ENCODE measurements around the gene UBXN6. TPM values are rescaled to one million over a fixed set of nuclear protein-coding genes. Genes with fewer than 3 reads are reported as not detected.

UBXN6 gene
- total RNA-seq, 1 experiment from 2014 or later: 76.5 TPM

DNA sequence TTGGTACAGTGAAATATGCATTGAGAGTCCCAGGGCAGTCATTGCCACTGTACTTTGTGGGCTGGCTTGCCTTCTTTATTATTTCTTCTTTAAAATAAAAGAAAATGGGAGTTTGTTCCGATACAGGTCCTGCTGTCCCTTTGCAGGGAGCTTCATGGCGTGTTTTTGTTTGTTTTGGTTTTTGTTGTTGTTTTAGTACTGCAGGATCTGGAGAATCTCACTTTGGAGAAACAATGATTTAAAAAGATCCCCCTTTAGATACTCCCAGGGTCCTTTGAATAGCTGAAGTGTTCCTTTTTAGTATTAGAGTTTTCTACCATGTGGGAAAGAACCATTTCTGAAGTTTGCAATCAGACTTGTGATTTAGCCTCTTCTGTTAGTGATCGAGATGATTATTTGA is 44.0 kb downstream of the UBXN6 start:
- Histone ChIP-seq H3K36me3 (ENCODE audit: control insufficient read depth in 1 of 2, insufficient read depth in 2 of 2, low read length in 2 of 2) (peaks cover 12 to 59% of the 10 kb centered on the region in 2 experiments), H3K79me2 (ENCODE audit: insufficient read depth, low read length) (peaks cover 97% of the 10 kb centered on the region)
- POLR2A ChIA-PET: no interaction called here

More for the DNA sequence above, 44.0 kb downstream of the UBXN6 start:
- no TSS peak for BruUV-seq (replicated peaks)
- Histone ChIP-seq H3K4me1 (ENCODE audit: control insufficient read depth in 1 of 2, insufficient read depth in 2 of 2, low read length in 2 of 2) (peaks cover 0 to 12% of the 10 kb centered on the region in 2 experiments; a peak in 2 of 4 replicates), H4K20me1 (ENCODE audit: insufficient read depth) (peaks cover 14% of the 10 kb centered on the region; the same call in 1 of the 2 replicates), H3K4me3 (replicated peaks in 1 of 2; ENCODE audit: low read depth in 1 of 2, low read length in 2 of 2) (no peak overlapping the region), H3K9ac (ENCODE audit: low read length) (no peak overlapping the region), H3K9me3 (ENCODE audit: control insufficient read depth in 1 of 2, insufficient read depth in 1 of 2, low read depth in 1 of 2, low read length in 2 of 2) (no peaks in the 10 kb centered on the region), H3K4me2 (ENCODE audit: low read length) (no peak overlapping the region), H2AFZ (ENCODE audit: low read depth, low read length, poor library complexity, severe bottlenecking) (no peak overlapping the region), H3K27ac (ENCODE audit: low read depth, low read length) (no peak overlapping the region), H3K9me2 (ENCODE audit: insufficient read depth) (no peaks in the 10 kb centered on the region), H3K27me3 (ENCODE audit: insufficient read depth, low read length) (no peaks in the 10 kb centered on the region)
- ATAC-seq (no peak), DNase-seq (ENCODE audit: low read depth, low spot score) (no peak)
- intact Hi-C loops (cut with micrococcal nuclease): no loop called here
- CTCF ChIA-PET: interaction anchor here (1.4 kb wide), 1 partner anchor 13 kb away, joined by 5 read pairs; the partner anchor contains the start of gene SH3GL1
- TF ChIP-seq CEBPB (IDR thresholded peaks at IDR 0.05; ENCODE audit: low read depth) (no peak), POLR2A (IDR thresholded peaks at IDR 0.05; ENCODE audit: borderline replicate concordance, extremely low read depth, insufficient read depth, insufficient read length) (no peak), POLR2AphosphoS5 (IDR thresholded peaks at IDR 0.05; ENCODE audit: low read depth, low read length) (no peak), EZH2 (IDR thresholded peaks at IDR 0.05) (no peak), ZNF274 (IDR thresholded peaks at IDR 0.05; ENCODE audit: low read depth, low read length) (no peak), EGR1 (IDR thresholded peaks at IDR 0.05; ENCODE audit: low read depth) (no peak), CBX3 (IDR thresholded peaks at IDR 0.05; ENCODE audit: low read depth) (no peak)
- TF ChIP-seq, protein P1, sequence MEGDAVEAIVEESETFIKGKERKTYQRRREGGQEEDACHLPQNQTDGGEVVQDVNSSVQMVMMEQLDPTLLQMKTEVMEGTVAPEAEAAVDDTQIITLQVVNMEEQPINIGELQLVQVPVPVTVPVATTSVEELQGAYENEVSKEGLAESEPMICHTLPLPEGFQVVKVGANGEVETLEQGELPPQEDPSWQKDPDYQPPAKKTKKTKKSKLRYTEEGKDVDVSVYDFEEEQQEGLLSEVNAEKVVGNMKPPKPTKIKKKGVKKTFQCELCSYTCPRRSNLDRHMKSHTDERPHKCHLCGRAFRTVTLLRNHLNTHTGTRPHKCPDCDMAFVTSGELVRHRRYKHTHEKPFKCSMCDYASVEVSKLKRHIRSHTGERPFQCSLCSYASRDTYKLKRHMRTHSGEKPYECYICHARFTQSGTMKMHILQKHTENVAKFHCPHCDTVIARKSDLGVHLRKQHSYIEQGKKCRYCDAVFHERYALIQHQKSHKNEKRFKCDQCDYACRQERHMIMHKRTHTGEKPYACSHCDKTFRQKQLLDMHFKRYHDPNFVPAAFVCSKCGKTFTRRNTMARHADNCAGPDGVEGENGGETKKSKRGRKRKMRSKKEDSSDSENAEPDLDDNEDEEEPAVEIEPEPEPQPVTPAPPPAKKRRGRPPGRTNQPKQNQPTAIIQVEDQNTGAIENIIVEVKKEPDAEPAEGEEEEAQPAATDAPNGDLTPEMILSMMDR (IDR thresholded peaks at IDR 0.05 in 2 of 3, conservative IDR thresholded peaks at IDR 0.05 in 1 of 3; ENCODE audit: borderline replicate concordance in 1 of 3, insufficient read depth in 1 of 3, low read depth in 2 of 3, low read length in 2 of 3): no peak
- TF ChIP-seq, protein P2, sequence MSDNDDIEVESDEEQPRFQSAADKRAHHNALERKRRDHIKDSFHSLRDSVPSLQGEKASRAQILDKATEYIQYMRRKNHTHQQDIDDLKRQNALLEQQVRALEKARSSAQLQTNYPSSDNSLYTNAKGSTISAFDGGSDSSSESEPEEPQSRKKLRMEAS (IDR thresholded peaks at IDR 0.05): no peak
- TF ChIP-seq, protein P3, sequence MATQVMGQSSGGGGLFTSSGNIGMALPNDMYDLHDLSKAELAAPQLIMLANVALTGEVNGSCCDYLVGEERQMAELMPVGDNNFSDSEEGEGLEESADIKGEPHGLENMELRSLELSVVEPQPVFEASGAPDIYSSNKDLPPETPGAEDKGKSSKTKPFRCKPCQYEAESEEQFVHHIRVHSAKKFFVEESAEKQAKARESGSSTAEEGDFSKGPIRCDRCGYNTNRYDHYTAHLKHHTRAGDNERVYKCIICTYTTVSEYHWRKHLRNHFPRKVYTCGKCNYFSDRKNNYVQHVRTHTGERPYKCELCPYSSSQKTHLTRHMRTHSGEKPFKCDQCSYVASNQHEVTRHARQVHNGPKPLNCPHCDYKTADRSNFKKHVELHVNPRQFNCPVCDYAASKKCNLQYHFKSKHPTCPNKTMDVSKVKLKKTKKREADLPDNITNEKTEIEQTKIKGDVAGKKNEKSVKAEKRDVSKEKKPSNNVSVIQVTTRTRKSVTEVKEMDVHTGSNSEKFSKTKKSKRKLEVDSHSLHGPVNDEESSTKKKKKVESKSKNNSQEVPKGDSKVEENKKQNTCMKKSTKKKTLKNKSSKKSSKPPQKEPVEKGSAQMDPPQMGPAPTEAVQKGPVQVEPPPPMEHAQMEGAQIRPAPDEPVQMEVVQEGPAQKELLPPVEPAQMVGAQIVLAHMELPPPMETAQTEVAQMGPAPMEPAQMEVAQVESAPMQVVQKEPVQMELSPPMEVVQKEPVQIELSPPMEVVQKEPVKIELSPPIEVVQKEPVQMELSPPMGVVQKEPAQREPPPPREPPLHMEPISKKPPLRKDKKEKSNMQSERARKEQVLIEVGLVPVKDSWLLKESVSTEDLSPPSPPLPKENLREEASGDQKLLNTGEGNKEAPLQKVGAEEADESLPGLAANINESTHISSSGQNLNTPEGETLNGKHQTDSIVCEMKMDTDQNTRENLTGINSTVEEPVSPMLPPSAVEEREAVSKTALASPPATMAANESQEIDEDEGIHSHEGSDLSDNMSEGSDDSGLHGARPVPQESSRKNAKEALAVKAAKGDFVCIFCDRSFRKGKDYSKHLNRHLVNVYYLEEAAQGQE (IDR thresholded peaks at IDR 0.05; ENCODE audit: low read depth): no peak
- TF ChIP-seq, protein P4, sequence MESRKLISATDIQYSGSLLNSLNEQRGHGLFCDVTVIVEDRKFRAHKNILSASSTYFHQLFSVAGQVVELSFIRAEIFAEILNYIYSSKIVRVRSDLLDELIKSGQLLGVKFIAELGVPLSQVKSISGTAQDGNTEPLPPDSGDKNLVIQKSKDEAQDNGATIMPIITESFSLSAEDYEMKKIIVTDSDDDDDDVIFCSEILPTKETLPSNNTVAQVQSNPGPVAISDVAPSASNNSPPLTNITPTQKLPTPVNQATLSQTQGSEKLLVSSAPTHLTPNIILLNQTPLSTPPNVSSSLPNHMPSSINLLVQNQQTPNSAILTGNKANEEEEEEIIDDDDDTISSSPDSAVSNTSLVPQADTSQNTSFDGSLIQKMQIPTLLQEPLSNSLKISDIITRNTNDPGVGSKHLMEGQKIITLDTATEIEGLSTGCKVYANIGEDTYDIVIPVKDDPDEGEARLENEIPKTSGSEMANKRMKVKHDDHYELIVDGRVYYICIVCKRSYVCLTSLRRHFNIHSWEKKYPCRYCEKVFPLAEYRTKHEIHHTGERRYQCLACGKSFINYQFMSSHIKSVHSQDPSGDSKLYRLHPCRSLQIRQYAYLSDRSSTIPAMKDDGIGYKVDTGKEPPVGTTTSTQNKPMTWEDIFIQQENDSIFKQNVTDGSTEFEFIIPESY (IDR thresholded peaks at IDR 0.05; ENCODE audit: extremely low read depth, insufficient replicate concordance, low read length): no peak
- RAD21 ChIA-PET (ENCODE audit: low non-redundant PET in 1 of 2, low total read pairs in 2 of 2, uncharacterized antibody in 2 of 2, unreplicated experiment in 2 of 2): no interaction called here
